AG04450 (cell line): Measurements from ENCODE around the gene NTNG1. TPM values are rescaled to one million over a fixed set of nuclear protein-coding genes. Genes with fewer than 3 reads are reported as not detected.
A peak's percentile ranks its signal among the peaks of the same experiment; 100 is the strongest.
"Not testable (repeated sequence)": the region's sequence is repeated elsewhere in the genome, so short reads cannot be mapped to it uniquely, and the experiment has no call there.

Source experiments
- CTCF ChIA-PET: fragments of 300-600, 350-600 bp; formaldehyde crosslinking; extraction: SDS; loops from one replicate; lab custom pipeline; 2022; ENCODE audit warnings: antibody characterized with exemption, inconsistent platforms; lab: Charles Lee
- POLR2A ChIA-PET: fragments of 350-600 bp; formaldehyde crosslinking; extraction: SDS; loops from one replicate; lab custom pipeline; 2021; ENCODE audit warnings: antibody characterized with exemption, inconsistent platforms; lab: Yijun Ruan, JAX
- DNase-seq: peaks from one replicate; pipeline ENCODE4 v3.0.0-alpha.2; 2011; ENCODE audit warnings: low read depth, low spot score
- H3K27ac ChIP-seq: one replicate; pipeline ENCODE4 v1.5.1; 2012; ENCODE audit warnings: low read depth, low read length, control low read depth
- H3K27me3 ChIP-seq: one replicate; pipeline ENCODE4 v1.6.0; 2012; ENCODE audit warnings: low read length; ENCODE audit not compliant: control insufficient read depth, insufficient read depth
- H3K4me3 ChIP-seq: 2 replicates; pipeline ENCODE4 v1.5.1; 2011; ENCODE audit warnings: mild to moderate bottlenecking, low read depth, low read length, control low read depth
- H3K9me3 ChIP-seq: 2 replicates; pipeline ENCODE4 v1.5.1; 2012; ENCODE audit warnings: low read length; ENCODE audit not compliant: control insufficient read depth, insufficient read depth
- CTCF ChIP-seq: IDR thresholded peaks from 2 replicates; pipeline ENCODE4 v1.5.1; 2011; ENCODE audit warnings: low read depth, low read length, control low read depth, inconsistent platforms
- polyA minus RNA-seq: library from RNA; depleted of rRNA, polyadenylated mRNA; stranded (reverse); fragments of >200 nt; gene quantifications from 2 replicates; pipeline ENCODE4 v1.2.3, GENCODE V29; 2011; rRNA and poly(A)+ RNA removed
- polyA plus RNA-seq: library from polyadenylated mRNA; depleted of rRNA; stranded (reverse); fragments of >200 nt; gene quantifications from 2 replicates; pipeline ENCODE4 v1.2.3, GENCODE V29; 2011; rRNA removed

The NTNG1 gene
- polyA plus RNA-seq (0.32 and 0.40 TPM in 2 replicates), polyA minus RNA-seq (0.64 and 1.4 TPM in 2 replicates)

- no peak for DNase-seq
- Histone ChIP-seq H3K27me3 (no peaks in the 10 kb centered on the region), H3K9me3 (no peaks in the 10 kb centered on the region), H3K27ac (no peak within 1 kb of the TSS), H3K4me3 (peak within 1 kb of the TSS; percentile 59)
- POLR2A ChIA-PET = no interaction called here
- CTCF ChIA-PET = interaction anchor here (0.9 to 2.3 kb wide), 5 partner anchors 10 to 820 kb away, joined by 3 to 25 read pairs (median 7); partner anchors contain the start of gene PRMT6
- TF ChIP-seq CTCF = no peak
Observed at GRCh38 chr1:107140703-107141490, at the start of gene NTNG1. NTNG1 (plus strand) TSS chr1:107141039.

GRCh38 chr1:107091418-107091817 is 49.4 kb upstream of the NTNG1 start:
- POLR2A ChIA-PET = no interaction called here
- Histone ChIP-seq H3K4me3 (no peak overlapping the region), H3K27me3 (no peaks in the 10 kb centered on the region), H3K9me3 (no peaks in the 10 kb centered on the region), H3K27ac (no peak overlapping the region)
- no peak for DNase-seq
- TF ChIP-seq CTCF = no peak
- CTCF ChIA-PET = interaction anchor here (0.6 kb wide), 1 partner anchor 264 kb away, joined by 4 read pairs; no protein-coding TSS in a partner anchor

- CTCF ChIA-PET, H3K27me3 ChIP-seq, DNase-seq, H3K27ac ChIP-seq, H3K4me3 ChIP-seq, POLR2A ChIA-PET, H3K9me3 ChIP-seq: not testable (repeated sequence)
Observed at GRCh38 chr1:107093395-107093794, 47.4 kb upstream of the NTNG1 start.

GRCh38 chr1:107095647-107096046 is 45.2 kb upstream of the NTNG1 start:
- POLR2A ChIA-PET = no interaction called here
- DNase-seq = no peak
- TF ChIP-seq CTCF = no peak
- Histone ChIP-seq H3K4me3 (no peak overlapping the region), H3K27ac (no peak overlapping the region), H3K27me3 (no peaks in the 10 kb centered on the region), H3K9me3 (no peaks in the 10 kb centered on the region)
- CTCF ChIA-PET = no interaction called here

- no peak overlapping the region for H3K4me3 ChIP-seq
Observed at GRCh38 chr1:107096690-107097089, 44.1 kb upstream of the NTNG1 start.

More at GRCh38 chr1:107096690-107097089, 44.1 kb upstream of the NTNG1 start:
- POLR2A ChIA-PET = no interaction called here
- DNase-seq = no peak
- Histone ChIP-seq H3K27ac (no peak overlapping the region), H3K9me3 (no peaks in the 10 kb centered on the region), H3K27me3 (no peaks in the 10 kb centered on the region)
- CTCF ChIA-PET = no interaction called here
- no peak for TF ChIP-seq CTCF
